CD4-positive, alpha-beta T cell treated with Interleukin-2 at 100 ng/mL for 4 hours (primary cell): ENCODE data around the gene FAAH.
A peak's percentile ranks its signal among the peaks of the same experiment; 100 is the strongest.

Experiments
- DNase-seq: peaks from one replicate; pipeline ENCODE4 v3.0.0-alpha.2; 2020; ENCODE audit warnings: low spot score

Gene FAAH

DNA sequence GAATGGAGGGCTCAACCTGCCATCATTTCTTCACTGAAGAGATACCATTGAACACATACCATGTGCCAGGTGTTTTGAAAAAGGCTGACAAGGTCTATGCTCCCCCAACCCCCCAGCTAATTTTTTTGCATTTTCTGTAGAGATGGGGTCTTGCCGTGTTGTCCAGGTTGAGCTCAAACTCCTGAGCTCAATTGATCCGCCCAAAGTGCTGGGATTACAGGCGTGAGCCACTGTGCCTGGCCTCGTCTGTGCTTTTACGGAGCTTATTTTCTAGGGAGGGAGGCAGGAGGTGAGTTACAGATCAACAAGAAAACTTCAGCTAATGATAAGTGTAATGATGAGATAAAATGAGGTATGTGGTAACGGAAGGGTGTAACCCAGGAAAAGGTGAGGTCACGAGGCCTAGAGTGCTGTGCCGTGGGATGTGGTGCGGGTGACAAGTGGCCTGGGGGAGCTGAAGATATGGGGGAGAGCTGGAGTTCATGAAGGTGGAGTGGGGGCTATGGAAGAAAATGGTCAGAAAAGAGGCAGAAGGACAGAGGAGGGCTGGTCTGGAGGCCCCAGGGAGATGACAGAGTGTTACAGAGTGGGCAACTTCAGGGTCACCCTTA is 28.2 kb downstream of the FAAH start:
- DNase-seq, result peak; percentile 30

GRCh38 chr1:46423574-46424240 is 29.6 kb downstream of the FAAH start:
- no peak for DNase-seq

DNA sequence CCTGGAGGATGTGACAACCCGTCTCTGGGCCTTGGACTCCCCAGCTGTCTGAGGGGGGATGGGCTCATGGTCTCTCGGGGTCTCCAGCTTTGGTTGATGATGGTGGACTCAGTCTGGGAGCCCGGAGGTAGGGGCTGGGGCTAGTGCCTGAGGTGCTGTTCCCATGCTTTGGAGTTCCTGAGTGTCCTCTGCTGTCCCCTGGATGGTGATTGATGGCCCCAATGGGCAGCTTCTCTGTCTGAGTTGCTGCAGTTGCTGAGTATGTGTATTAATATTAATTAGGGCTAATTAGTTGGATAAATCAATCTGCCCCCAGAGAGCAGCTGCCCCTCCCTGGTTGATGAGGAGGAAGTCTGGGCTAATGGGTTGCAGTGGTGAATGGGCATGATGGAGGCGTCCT is 30.6 kb downstream of the FAAH start:
- DNase-seq, result no peak

DNA sequence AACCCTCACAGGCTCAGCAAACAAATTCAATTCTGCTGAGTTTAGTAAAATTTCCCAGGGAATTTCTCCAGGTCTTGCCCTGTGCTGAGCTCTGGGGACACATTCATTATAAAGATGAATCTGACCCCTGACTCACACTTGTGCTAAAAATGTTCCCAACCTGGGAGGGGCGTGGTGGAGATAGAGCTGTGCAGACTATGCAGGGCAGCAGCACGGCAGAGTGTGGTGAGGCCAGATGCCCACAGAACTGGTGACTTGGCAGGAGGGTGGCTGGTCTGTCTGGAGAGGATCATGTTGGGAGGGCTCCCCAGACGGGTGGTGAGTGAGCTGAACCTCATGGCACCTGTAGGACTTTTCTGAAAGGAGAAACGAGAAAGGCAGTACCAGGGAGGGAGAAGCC is 31.6 kb downstream of the FAAH start:
- DNase-seq, result no peak

- no peak for DNase-seq
Measured at GRCh38 chr1:46427541-46427940, 33.4 kb downstream of the FAAH start.

- no peak for DNase-seq
Measured at GRCh38 chr1:46429436-46429835, 35.3 kb downstream of the FAAH start.

- no peak for DNase-seq
Measured at GRCh38 chr1:46431695-46432094, 37.6 kb downstream of the FAAH start.

- DNase-seq, result no peak
Measured at GRCh38 chr1:46432781-46433327, 38.7 kb downstream of the FAAH start.

- no peak for DNase-seq
Measured at GRCh38 chr1:46434358-46434757, 40.2 kb downstream of the FAAH start.

- no peak for DNase-seq
Measured at GRCh38 chr1:46436844-46437243, 42.7 kb downstream of the FAAH start.

DNA sequence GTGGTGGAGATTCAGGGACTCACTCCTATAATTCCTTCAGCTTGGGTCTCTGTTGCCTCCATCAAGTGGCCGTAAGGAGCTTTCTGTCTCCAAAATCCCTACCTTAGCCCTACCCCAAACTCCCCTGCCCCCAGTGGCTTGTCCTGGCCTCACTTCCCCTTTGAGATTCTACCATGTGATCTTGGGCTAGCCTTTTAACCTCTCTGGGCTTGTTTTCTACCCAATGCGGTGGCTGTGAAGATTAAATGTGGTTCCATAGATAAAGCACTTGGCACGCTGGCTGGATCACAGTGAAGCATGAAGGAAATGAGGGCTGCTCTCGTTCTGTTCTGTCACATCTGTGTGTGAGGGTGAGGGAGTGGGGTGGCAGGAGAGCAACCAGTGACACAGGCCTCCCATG is 43.6 kb downstream of the FAAH start:
- no peak for DNase-seq

DNA sequence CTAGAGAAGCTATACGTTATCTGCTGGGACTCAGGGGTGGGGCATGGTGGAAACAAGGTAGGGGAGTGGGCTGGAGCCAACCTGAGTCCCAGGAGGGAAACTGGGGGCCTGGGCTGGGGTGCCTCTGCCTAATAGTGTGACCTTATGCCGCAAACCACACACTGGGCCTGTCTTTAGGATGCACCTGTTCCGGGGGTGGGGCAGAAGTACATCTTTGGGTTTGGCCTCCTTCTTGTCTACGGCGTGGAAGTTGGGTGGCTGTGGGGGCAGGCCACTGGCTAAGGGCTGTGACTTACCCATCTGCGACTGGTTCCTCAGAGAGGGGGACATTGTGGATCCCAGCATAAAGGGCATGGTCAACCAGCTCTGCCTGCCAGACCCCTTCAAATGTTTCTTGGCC is 44.2 kb downstream of the FAAH start:
- DNase-seq, result no peak

GRCh38 chr1:46440478-46440877 is 46.4 kb downstream of the FAAH start:
- DNase-seq, result no peak

DNA sequence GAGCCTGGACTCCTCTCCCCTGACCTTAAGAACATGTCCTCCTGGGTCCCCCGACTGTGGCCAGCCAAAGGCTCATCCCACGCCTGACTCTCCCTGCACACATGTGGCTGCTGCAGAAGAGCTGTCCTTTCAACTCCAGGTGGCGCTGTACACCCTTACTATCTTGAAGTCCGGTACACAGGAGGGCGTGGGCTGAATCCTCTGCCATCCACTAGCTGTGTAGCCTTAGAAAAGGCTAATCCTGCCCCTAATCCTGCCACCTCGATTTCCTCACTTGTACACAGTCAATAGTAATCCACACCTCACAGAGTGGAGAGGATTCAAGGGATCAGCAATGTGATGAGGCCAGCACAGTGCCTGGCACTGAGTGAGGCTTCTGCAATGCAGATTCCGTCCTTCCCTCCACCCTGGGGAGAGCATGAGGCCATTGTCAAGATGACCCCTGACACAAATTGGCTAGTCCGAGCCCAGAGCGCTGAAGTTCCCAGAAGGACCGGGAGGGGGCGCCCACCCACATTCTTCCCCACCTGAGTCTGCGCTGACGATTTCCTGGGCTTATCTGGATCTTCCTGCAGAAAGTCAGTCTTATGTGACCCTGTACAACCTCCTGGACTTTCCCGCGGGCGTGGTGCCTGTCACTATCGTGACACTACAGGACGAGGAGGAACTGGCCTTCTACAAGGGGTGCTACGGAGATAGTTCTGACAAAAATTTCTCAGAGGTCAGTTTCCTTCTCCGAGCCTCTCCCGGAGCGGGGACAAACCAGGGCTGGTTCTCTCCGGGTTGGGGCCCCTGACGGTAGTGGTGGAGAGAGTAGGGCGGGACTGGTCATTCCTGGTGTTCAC is 48.4 kb downstream of the FAAH start:
- peak; percentile 70 for DNase-seq

GRCh38 chr1:46444466-46444865 is 50.3 kb downstream of the FAAH start:
- DNase-seq, result no peak

DNA sequence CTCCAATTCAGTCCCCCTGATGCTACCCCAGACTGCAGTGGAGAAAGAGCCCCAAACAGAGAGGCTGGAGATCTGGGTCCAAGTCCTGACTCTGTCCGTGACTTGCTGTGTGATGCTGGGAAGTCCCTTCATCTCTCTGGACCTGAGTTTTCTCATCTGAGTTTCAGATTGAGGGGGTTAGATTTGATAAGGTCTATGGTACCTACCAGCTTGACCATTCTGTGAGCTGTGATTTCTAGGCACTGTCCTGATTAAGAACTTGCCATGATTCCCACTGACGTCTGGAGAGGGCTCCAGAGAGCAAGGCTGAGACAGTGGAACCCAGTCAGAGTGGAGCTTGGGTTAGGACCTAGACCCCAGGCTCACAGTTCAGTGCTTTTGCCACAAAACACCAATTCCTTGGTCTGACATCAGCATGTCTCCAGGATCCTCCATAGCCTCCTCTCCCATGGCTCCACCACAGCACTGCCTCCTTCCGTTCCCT is 51.7 kb downstream of the FAAH start:
- DNase-seq, result no peak

DNA sequence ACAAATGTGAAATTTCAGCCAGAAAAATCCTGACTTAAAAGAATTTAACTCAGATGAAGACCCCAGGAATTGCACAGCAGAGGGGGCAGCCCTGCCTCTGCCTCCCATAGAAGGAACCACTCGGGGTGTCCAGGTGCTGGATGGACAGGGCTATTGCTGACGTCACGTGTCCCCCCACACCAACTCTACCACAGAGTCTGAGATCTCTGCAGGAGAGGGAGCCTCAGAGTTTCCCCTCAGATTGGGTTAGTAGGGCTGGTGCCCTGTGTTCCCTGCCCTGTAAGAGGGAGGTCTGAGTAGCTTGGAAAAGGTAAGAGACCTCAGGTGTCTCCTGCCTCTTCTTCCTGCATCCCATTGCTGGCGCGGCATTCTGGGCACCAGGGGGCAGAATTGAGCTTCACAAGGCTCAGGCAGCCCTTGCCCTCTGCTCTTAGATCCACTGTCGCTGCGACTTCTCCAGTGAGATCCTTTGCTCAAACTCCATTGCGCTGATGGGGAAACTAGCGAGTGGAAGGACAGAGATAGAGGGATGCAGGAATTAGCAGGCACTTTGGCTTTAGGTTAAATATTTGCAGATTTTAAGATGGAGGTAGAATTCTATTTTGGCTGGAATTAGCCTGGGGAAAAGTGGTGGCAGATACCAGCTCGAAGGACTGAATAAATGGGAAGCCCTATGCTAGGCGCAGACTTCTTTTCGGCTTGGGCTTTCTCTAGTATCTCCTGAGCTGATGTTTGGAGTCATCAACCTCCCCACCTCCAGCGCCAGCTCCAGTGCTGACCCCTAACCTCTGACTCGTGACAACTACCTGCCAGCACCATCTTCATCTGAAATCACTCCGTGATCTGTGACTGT is 52.8 kb downstream of the FAAH start:
- DNase-seq, result peak; percentile 64

DNA sequence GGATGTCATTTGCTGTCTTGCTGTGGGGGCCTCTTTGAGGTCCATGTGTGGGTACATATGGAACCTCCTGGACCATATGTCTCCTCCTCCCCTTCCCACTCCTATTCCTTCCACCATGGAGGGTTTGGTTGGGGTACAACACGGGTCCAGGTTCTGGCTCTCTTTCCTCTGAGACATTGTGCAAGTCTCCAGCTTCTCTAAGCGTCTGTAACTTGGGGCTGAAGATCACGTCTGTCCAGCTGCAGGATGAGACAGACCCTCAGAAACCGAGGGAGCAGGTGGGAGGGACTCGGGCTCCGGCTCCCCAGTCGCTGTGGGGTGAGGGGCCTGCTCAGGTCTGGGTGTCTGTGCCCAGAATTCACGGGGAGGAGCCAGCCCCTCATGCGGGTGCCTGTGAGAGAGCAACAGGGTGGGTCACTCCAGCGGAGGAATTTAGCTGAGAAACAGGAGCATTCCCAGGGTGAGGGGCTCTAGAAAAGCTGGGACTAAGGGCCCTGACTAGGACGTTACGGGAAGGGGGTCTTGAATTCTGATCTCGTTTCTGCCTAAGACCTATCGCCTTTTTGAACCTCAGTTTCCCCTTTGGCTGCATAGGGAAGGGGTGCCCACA is 53.5 kb downstream of the FAAH start:
- no peak for DNase-seq

DNA sequence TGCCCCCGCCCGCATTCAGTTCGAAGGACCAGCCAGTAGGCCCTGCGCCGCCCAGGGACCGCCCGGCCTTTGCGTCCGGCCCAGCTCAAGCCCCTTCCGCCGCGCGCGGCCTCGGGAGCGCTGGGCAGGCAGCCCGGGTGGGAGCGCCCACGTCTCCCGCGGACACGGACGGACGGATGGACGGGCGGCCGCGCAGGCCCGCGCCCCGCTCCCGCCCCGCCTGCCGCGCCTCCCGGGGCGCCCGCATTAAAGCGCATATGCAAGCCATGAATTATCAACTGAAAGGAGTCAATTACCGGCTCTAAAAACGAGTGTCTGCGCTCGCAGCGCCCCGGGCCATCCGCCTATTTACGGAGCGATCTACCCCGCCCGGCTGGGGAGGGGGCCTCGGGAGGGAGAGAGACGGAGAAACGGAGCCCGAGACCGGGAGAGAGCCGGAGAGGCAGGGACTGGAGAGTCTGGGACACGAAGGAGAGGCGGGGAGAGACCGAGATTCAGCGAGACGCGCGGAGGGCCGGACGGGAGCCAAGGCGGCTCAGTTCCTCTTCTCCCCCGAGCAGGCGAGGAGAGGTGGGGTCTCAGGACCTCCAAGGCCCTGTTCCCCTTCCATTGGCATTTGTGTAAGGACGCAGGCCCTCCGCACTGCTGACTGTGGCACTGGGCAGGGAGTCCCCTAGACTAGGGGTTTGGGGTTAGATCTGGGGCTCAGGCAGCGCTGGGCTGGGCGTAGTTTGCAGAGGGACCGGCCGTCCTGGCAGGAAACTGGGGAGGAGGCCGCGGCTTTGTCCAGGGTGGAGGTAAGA is 54.2 kb downstream of the FAAH start:
- no peak for DNase-seq
